A673 (cell line): ENCODE data around the gene GMDS.

Experiments used
- CTCF ChIP-seq: fragments of 300-800, 200-600 bp; sonication (generic); conservative IDR thresholded peaks from 2 replicates; pipeline ENCODE4 v1.5.1; 2017; ENCODE audit warnings: low read depth, mild to moderate bottlenecking, antibody characterized with exemption, low read length, moderate library complexity, mixed read lengths
- EZH2 ChIP-seq: fragments of 200-600 bp; sonication (generic); IDR thresholded peaks from 2 replicates; pipeline ENCODE4 v1.6.1; 2017; ENCODE audit warnings: borderline replicate concordance, low read depth, mild to moderate bottlenecking, mixed read lengths, antibody characterized with exemption, low read length; ENCODE audit not compliant: poor library complexity, severe bottlenecking

GRCh38 chr6:1923449-1923848, 322.0 kb downstream of the GMDS start:
- TF ChIP-seq CTCF, result no peak
- TF ChIP-seq EZH2, result no peak
